ENCODE data around the gene KDM1B. TPM values are rescaled to one million over a fixed set of nuclear protein-coding genes. Genes with fewer than 3 reads are reported as not detected.

KDM1B gene
- total RNA-seq, 1 donor from 2014 or later: 26.0 TPM

DNA sequence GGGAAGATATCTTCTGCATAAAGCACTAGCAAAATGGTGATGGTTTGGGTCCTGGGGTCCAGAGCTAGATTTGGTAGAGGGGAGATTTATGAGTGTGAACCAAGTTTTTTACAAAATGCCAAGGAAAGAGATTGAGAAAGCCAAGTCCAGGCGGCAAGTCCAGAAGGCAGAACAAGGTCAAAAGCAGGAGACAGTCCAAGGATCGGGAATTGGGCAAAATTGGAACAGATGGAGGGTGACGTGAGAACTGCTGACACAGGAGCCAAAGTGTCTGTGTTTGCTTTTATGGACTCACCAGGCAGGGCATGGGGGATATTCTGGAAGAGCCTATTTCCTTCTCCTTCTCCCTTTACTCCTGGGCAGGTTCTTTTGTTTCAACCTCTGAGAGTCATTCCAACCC, 36.9 kb upstream of the KDM1B start:
- Histone ChIP-seq H3K36me3 (no peaks in the 10 kb centered on the region), H3K4me1 (peaks cover 19% of the 10 kb centered on the region), H3K27ac (no peak overlapping the region), H3K4me3 (no peak overlapping the region), H3K27me3 (ENCODE audit: low read depth) (no peaks in the 10 kb centered on the region), H3K9me3 (no peaks in the 10 kb centered on the region)
- DNase-seq (no peak), ATAC-seq (no peak)
- intact Hi-C loops (cut with DNase I): no loop called here
- TF ChIP-seq, protein P1, sequence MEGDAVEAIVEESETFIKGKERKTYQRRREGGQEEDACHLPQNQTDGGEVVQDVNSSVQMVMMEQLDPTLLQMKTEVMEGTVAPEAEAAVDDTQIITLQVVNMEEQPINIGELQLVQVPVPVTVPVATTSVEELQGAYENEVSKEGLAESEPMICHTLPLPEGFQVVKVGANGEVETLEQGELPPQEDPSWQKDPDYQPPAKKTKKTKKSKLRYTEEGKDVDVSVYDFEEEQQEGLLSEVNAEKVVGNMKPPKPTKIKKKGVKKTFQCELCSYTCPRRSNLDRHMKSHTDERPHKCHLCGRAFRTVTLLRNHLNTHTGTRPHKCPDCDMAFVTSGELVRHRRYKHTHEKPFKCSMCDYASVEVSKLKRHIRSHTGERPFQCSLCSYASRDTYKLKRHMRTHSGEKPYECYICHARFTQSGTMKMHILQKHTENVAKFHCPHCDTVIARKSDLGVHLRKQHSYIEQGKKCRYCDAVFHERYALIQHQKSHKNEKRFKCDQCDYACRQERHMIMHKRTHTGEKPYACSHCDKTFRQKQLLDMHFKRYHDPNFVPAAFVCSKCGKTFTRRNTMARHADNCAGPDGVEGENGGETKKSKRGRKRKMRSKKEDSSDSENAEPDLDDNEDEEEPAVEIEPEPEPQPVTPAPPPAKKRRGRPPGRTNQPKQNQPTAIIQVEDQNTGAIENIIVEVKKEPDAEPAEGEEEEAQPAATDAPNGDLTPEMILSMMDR (IDR thresholded peaks at IDR 0.05): no peak

DNA sequence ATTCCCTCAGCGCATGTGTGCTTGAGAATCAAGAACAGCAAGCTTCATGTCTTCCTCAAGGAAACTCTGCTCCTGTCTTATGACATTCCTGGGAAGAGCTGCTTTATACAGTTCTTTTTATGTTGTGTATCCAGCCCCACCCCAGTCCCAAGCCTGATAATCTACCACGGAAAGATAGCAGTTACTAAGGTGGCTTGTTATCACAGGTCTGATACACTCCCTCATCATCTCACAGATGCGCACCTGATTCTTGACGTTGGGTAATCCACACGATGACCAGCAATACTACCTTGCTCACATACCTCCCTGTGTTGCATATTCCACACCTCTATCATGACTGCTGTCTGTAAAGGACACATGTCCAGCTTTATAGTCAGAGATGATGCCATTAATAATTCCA, 36.0 kb upstream of the KDM1B start:
- no peaks in the 10 kb centered on the region for H3K27me3 ChIP-seq (ENCODE audit: low read depth)
- TF ChIP-seq, protein P1 (IDR thresholded peaks at IDR 0.05): no peak
- H3K9me3 ChIP-seq: no peaks in the 10 kb centered on the region
- no peak overlapping the region for H3K27ac ChIP-seq
- intact Hi-C loops (cut with DNase I): no loop called here
- no peak overlapping the region for H3K4me3 ChIP-seq
- H3K36me3 ChIP-seq: no peaks in the 10 kb centered on the region
- no peak for ATAC-seq
- DNase-seq: no peak
- H3K4me1 ChIP-seq: peaks cover 20% of the 10 kb centered on the region

DNA sequence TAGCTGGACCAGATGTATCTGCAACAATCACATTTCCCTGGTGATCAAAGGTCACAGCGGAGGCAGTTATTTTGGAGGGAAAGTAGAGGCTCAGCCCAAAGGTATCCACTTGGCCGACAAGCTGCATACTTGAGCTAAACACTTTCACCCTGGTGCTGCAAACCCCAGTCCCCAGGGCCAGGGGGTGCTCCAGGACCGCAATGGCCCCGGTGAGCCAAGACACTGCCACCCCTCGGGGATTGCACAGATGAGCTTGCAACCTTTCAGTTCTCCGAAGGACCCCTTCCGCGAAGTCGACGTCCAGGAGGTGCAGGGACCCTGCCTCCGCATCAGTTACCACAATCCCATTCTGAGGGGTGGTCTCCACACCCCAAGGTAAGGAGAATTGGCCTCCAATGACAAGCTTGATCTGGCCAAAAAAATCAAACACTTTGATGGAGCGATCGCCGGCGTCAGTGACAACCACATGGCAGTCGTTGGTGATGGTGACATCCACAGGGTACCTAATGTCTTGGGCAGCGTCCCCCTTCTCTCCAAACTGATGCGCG, 33.6 kb upstream of the KDM1B start:
- no peak for ATAC-seq
- Histone ChIP-seq H3K4me1 (peaks cover 20% of the 10 kb centered on the region), H3K4me3 (peak overlapping the region; percentile 66), H3K27ac (no peak overlapping the region), H3K36me3 (no peaks in the 10 kb centered on the region), H3K27me3 (ENCODE audit: low read depth) (no peaks in the 10 kb centered on the region), H3K9me3 (no peaks in the 10 kb centered on the region)
- peak; percentile 45 for DNase-seq
- TF ChIP-seq, protein P1 (IDR thresholded peaks at IDR 0.05): no peak
- intact Hi-C loops (cut with DNase I): no loop called here

DNA sequence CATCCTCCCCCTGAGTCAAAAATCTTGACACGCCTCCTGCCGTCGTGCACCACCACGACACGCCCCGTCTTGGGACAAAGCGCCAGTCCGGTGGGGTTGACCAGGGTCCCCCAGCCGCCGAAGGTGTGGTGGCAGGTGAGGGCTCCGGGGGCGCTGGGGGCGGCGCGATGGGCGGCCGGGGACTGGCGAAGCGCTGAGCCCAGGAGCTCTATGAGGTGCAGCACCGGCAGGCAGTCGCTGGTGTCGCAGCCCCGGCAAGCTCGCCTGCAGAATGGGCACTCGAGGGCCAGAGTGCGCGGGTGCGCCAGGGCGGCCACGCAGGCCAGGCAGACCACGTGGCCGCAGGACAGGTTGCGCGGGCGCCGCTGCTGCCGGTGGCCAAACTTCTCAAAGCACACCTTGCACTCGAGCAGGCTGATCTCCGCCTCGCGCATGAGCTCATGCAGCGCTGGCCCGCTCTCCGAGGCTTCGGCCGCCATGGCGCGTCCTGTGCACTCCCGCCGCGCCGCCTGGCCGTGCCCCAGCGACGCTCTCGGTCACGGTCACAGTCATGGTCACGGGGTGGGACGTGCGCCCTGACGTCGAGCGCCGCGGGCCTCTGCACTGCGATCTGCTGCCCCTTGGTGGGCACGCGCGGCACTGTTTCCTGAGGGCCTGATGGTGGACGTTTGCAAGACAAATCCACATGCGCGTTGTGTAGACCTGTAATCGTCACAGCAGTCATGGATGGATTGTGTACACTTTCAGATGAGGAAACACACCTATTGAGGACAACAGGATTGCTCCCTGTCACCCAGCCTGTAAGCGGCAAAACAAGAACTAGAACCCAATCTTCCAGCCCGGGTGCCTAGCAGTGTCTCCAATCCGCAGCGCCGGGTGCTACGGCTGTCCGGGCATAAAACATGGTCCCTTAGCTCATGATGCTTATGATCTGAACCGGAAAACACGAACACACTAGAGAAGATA, 32.8 kb upstream of the KDM1B start, which contains the start of gene NHLRC1:
Gene NHLRC1 (minus strand): TSS at position 550 of the 966 bp plus-strand sequence. CDS start 71 bp downstream, at position 479.
- ATAC-seq (peak; percentile 99 to 100), DNase-seq (peak; percentile 94)
- no peaks in the 10 kb centered on the region for H3K9me3 ChIP-seq
- intact Hi-C loops (cut with DNase I): no loop called here
- TF ChIP-seq, protein P1 (IDR thresholded peaks at IDR 0.05): peak; percentile 90
- H3K4me1 ChIP-seq: peaks cover 20% of the 10 kb centered on the region
- no peaks in the 10 kb centered on the region for H3K36me3 ChIP-seq
- H3K4me3 ChIP-seq: peak within 1 kb of the TSS; percentile 66
- no peaks in the 10 kb centered on the region for H3K27me3 ChIP-seq (ENCODE audit: low read depth)
- H3K27ac ChIP-seq: peak within 1 kb of the TSS; percentile 73

DNA sequence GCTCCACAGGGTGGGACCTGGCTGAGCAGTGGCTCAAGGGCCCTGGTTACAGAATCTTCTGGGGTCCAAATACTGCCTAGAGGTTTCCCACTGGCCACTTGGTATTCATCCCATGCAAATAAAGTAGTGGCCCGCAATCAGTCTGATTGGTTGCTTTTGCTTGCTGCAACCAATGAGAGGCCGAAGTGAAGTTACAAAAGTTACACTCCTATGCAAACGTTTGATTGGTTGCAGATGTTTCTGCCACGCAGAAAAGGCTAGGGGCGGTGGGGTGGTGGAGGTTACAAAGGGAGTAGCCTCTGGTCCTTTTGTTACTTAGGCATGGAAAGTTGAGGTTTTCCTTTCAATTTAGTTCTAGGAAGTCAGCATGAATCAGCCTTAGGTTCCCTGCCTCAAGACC, 29.1 kb upstream of the KDM1B start:
- intact Hi-C loops (cut with DNase I): no loop called here
- Histone ChIP-seq H3K4me3 (no peak overlapping the region), H3K9me3 (no peaks in the 10 kb centered on the region), H3K27me3 (ENCODE audit: low read depth) (no peaks in the 10 kb centered on the region), H3K27ac (no peak overlapping the region), H3K36me3 (peaks cover 29% of the 10 kb centered on the region), H3K4me1 (peaks cover 20% of the 10 kb centered on the region)
- TF ChIP-seq, protein P1 (IDR thresholded peaks at IDR 0.05): no peak
- no peak for DNase-seq
- no peak for ATAC-seq

All from lower lobe of right lung (tissue), 2 donors.